Left renal cortex interstitium (tissue), 4 donors: ENCODE measurements around the gene EIF2S3B. TPM values are rescaled to one million over a fixed set of nuclear protein-coding genes. Genes with fewer than 3 reads are reported as not detected.
A peak's percentile ranks its signal among the peaks of the same experiment; 100 is the strongest.
"Not testable (repeated sequence)": the region's sequence is repeated elsewhere in the genome, so short reads cannot be mapped to it uniquely, and the experiment has no call there.

Source experiments
- DNase-seq, 4 donors: peaks; one replicate each; pipeline ENCODE4 v3.0.0-alpha.2; 2013; ENCODE audit warnings: low read depth in 4 of 4, low spot score in 2 of 4, missing footprints in 1 of 4
- polyA plus RNA-seq, 4 donors: library from polyadenylated mRNA; unstranded; fragments of 120-200 nt; gene quantifications; one replicate each; pipeline ENCODE4 v1.2.1, GENCODE V29; 2013; ENCODE audit not compliant: insufficient read length in 4 of 4

EIF2S3B gene
- 10 to 100 TPM in 2 of 4 donors, 1 to 10 TPM in 1, under 1 TPM in 1; 0.73 to 11.1 (median 6.2) TPM for polyA plus RNA-seq

DNA sequence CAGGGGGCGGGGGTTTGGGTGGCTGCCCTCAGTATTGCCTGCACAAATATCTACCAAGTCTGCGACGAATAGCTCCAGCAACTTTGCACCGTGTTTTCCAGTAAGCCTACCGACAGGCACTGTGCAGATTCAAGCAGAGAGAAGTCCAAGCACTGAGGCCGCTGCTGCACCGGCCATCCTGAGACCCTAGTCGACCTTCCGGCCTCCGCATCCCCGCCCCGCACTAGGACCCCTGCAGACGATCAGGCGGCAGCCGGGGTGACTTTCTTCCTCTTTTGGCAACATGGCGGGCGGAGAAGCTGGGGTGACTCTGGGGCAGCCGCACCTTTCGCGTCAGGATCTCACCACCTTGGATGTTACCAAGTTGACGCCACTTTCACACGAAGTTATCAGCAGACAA lies at the start of gene EIF2S3B:
TSS of gene EIF2S3B (plus strand) at position 271 of the 400 bp plus-strand sequence. CDS start at position 284, 13 bp downstream.
- no peak for DNase-seq

DNA sequence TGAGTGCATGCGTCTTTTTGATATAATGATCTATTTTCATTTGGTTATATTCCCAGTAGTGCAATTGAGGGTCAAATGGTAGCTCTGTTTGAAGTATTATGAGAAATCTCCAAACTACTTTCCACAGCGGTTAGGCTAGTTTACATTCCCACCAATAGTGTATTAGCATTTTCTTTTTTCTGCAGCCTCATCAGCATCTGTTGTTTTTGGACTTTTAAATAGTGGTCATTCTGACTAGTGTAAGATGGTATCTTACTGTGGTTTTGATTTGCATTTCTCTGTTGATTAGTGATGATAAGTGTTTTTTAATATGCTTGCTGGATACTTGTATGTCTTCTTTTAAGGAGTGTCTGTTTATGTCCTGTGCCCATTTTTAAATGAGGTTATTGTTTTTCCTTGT lies 48.8 kb upstream of the EIF2S3B start:
- DNase-seq: no peak

DNA sequence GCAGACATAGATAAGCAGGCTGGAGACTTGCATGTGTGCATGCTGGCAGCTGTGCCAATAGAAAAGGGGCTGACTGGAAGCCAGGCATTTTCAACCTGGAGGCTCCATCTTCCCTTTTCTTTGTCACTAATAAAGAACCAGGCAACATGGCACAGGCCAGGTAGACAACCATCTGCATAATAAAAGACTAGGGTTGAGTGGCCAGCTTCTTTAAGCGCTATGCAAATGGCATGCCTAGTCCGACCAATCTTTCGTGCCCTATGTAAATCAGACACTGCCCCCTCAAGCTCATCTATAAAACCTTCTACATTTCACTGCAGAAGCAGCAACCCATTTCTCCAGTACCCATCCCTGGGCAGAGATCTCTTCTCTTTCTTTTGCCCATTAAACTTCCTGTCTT lies 47.9 kb upstream of the EIF2S3B start:
- no peak for DNase-seq

DNA sequence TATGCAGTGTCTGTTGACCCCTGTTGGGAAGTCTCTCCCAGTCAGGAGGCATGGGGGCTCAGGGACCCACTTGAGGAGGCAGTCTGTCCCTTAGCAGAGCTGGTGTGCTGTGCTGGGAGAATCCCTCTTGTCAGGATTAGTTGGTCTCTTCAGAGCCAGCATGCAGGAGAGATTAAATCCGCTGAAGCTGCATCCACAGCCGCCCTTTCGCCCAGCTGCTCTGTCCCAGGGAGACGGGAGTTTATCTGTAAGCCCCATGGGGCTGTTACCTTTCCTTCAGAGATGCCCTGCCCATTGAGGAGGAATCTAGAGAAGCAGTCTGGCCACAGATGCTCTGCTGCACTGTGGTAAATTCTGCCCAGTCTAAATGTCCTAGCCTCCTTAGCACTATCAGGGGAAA lies 39.4 kb upstream of the EIF2S3B start:
- DNase-seq: no peak

DNA sequence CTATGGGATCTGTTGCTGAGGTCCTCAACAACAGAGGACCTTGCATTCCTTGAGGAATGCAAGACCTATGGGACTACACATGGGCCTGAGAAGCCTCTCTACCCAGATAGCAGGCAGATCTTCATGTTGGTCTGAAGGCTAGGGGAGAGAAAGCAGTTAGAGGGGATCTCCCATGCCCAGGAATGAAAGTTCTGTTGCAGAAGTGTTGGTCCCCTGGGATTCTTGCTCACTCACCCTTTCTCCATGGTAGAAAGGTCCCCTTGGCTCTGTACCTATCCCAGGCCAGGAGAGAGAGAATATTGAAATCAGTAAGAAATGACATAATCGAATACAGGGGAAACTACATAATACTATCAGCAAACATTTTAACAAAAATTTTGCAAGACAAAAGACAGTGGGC lies 36.0 kb upstream of the EIF2S3B start:
- no peak for DNase-seq

DNA sequence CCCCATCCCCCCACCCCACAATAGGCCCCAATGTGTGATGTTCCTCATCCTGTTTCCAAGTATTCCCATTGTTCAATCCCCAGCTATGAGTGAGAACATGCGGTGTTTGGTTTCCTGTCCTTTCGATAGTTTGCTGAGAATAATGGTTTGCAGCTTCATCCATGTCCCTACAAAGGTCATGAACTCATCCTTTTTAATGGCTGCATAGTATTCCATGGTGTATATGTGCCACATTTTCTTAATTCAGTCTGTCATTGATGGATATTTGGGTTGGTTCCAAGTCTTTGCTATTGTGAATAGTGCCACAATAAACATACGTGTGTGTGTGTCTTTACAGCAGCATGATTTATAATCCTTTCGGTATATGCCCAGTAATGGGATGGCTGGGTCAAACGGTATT lies 32.9 kb upstream of the EIF2S3B start:
- DNase-seq: not testable (repeated sequence)

DNA sequence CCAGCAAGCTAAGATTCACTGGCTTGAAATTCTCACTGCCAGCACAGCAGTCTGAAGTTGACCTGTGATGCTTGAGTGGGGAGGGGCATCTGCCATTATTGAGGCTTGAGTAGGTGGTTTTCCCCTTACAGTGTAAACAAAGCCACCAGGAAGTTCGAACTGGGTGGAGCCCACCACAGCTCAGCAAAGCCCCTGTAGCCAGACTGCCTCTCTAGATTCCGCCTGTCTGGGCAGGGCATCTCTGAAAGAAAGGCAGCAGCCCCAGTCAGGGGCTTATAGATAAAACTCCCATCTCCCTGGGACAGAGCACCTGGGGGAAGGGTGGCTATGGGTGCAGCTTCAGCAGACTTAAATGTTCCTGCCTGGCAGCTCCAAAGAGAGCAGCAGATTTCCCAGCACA lies 23.8 kb upstream of the EIF2S3B start:
- not testable (repeated sequence) for DNase-seq

DNA sequence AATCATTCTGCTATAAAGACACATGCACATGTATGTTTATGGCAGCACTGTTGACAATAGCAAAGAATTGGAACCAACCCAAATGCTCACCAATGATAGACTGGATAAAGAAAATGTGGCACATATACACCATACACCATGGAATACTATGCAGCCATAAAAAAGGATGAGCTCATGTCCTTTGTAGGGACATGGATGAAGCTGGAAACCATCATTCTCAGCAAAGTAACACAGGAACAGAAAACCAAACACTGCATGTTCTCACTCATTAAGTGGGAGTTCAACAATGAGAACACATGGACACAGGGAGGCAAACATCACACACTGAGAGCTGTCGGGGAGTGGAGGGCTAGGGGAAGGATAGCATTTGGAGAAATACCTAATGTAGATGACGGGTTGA lies 18.4 kb upstream of the EIF2S3B start:
- not testable (repeated sequence) for DNase-seq

DNA sequence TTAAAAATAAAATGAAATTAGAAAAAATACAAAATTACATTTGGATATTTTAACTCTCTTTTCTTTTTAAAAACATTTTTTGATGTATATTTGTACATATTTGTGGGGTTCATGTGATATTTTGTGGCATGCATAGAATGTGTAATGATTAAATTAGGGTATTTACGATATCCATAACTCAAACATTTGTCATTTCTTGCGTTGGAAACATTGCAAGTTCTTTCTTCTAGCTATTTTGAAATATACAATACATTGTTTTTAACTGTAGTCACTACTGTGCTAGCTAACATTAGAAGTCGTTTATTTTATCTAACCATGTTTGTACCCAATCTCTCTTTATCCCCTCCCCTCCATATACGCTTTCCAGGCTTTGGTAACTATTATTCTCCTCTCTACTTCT lies 13.9 kb upstream of the EIF2S3B start:
- no peak for DNase-seq

DNA sequence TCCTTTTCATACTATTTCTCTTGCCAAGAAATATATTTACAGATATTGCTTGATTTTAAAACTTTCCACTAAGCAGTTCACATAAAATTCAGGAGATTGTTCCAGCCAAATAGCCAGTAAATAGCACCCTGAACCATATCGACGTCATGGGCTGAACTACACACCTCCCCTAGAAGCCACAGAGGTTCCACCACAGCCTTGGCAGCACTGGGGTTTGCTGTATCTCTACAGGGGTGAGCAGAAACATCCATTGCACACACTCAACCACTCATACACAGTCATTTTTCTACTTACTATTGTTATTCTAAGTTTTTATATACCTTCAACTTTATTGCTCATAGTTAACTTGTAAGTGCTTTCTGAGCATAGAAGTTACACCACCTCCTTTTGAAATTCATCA lies 8.1 kb upstream of the EIF2S3B start:
- no peak for DNase-seq

DNA sequence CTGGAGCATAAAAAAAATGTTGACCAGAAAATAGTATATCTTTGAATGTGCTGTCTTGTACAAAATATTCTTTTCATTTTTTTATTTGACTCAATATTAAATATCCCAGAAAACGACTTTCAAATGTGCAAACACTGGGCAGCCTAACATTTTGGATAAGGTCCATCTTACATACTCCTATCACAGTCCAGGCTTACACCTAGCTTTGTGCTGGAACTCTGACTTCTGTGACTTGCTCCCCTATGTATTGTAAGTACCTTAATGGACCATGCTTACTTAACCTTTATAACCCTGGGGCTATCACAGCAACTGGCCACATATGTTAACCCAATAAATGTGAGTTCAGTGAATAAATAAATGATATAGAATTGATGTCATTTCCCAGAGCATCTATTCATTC lies 7.6 kb upstream of the EIF2S3B start:
- DNase-seq: no peak

DNA sequence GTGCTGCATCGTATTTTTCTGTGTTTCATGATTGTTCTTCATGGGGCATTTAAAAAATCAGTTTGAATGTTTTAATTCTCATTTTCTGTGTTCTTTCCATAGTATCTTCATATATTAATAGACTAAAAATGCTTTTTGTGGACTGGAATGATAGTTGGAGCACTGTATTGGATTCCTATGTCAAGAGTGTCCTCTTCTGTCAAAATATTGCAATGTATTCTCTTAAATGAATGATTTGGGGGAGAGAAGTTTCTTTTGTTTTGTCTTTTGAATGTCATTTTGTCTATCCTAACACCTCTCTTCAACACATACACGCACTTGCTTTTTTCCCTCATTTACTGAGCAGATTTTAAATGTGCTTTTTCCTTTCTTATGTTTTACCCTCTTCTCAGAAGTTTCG lies 4.7 kb upstream of the EIF2S3B start:
- no peak for DNase-seq

DNA sequence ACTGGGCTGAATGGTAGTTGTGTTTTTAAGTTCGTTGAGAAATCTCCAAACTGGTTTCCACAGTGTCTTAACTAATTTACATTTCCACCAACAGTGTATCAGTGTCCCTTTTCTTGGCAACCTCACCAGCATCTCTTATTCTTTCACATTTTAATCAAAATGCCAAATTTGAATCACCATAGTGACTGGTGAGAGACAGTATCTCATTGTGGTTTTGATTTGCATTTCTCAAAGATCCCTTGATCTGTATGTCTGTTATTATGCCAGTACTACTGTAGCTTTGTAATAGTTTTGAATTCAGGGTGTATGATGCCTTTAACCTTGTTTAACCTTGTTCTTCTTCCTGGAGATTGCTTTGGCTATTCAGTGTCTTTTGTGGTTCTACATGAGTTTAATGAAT lies 2.2 kb upstream of the EIF2S3B start:
- DNase-seq: no peak

DNA sequence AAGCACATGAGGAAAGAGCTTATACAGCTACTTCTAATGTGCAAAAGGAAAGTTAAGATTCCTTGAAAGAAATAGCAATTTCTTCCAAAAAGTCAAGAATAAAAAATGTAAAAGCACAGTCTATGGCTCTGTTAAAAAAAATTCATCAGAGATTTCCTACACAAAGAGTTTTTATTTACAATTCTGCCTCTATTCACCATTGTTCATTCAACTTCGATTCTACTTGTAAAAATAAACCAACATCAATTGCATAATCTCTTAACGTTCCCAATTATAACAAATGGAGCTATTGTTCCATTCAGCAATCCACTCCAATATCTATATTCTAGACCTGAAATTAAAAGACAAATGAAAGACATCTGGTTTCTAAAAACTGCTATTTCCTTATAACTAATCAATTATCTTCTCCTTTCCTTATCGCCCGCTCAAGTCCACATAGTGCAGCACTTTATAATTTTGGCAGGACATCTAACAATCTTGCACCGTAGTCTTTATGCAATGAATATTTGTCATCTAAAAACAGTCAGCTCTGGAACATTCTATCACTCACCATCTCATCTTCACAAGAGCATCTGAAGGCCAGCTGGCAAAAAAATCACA lies 6.2 kb downstream of the EIF2S3B start:
- DNase-seq: no peak

DNA sequence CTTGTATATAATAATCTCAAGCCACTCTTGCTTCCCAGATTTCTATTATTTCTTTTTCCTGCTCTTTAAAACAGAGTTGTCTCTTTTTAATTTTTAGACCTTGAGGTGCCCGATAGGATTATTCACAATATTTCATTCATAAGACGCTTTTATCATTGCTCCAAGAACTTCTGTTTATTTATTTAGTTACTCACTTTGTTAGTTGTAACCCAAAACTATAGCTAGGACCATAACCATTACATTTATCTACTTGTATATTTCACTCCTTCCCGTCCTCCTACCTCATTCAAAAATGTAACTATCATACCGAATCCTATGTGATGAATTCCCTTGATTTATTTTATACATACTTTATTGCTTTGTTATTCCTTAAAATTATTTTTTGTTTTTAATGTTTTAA lies 7.1 kb downstream of the EIF2S3B start:
- DNase-seq: no peak

DNA sequence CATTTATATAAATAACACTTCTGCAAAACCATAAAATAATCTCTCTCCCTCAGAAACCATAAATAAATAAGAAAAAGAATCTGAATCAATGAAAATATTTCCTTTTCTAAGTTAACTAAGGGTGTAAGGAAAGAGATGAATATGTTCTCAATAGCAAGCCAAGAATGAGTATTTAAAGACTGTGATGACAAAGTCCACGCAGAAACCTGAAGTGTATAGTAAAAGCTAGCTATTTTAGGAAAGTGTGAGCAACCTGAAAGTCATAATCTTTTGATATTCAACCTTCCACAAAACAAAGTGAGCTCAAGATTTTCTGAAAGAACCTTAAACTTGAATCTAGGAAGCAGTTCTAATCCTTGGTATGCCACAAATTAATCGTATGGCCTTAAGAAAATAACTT lies 15.9 kb downstream of the EIF2S3B start:
- no peak for DNase-seq

DNA sequence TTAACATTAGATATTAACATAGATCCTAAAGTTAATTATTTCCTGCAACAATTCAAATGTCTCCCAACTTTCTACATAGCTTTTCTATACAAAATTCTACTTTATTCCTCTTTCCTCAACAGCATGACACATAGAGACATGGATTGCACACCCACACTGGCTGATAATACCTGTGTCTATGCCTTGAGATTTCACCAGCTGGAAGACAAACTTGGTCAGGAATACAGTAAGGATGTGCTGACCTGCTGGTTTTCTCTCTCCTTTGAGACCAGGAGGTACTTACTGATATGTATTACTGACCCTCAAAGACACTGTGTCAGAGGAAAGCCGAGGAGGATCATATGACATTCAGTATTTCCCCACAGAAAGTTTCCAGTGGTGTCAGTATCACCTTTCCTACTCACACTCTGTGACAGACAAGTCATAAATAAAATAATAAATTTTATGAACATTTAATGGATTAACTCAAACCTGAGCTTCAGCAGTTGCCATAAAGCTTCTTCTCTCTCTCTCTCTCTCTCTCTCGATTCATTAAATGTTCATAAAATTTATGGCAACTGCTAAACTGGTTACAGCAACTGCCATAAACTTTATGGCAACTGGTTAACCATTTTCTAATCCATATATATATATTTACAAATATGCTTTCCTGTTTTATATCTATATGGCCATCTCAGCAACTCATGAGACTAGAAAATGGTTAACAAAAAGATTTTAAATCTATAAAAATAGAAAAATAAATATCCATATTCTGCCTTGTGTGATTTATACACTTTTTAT lies 22.7 kb downstream of the EIF2S3B start:
- DNase-seq: peak in 1 of 4 donors; percentile 7

DNA sequence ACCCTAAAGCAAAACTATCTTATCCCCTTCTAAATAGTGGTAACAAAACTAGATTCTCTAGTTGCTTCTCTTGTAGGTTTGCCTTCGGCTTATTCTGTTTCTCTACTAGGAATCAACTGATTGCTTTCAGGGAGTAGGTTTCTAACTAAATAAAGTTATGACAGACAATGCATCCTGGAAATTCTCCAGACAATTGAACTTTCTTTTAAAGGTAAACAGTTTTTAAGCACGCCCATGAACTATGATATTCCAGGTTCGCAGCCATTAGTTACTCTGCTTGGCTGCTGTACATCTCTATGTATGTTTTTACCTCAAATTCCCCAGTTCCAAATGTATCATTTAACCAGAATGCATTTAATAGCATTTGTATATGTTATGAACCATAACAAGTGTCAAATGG lies 23.9 kb downstream of the EIF2S3B start:
- DNase-seq: no peak

DNA sequence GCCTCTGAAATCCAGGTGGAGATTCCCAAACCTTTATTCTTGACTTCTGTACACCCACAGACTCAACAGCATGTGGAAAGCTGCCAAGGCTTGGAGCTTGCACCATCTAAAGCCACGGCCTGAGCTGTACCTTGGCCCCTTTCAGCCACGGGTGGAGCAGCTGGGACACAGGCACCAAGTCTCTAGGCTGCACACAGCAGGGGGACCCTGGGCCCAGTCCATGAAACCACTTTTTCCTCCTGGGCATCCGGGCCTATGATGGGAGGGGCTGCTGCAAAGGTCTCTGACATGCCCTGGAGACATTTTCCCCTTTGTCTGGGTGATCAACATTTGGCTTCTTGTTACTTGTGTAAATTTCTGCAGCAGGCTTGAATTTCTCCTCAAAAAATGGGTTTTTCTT lies 32.0 kb downstream of the EIF2S3B start:
- no peak for DNase-seq

DNA sequence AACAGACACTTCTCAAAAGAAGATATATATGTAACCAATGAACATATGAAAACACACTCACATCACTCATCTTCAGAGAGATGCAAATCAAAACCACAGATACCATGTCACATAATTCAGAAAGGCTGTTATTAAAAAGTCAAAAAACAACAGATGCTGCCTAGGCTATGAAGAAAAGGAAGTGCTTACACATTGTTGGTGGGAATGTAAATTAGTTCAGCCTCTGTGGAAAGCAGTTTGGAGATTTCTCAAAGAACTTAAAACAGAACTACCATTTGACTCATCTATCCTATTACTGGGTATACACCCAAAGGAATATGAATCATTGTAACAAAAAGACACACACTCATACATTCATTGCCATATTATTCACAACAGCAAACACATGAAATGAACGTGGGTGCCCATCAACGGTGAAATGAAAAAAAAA lies 35.1 kb downstream of the EIF2S3B start:
- DNase-seq: no peak

DNA sequence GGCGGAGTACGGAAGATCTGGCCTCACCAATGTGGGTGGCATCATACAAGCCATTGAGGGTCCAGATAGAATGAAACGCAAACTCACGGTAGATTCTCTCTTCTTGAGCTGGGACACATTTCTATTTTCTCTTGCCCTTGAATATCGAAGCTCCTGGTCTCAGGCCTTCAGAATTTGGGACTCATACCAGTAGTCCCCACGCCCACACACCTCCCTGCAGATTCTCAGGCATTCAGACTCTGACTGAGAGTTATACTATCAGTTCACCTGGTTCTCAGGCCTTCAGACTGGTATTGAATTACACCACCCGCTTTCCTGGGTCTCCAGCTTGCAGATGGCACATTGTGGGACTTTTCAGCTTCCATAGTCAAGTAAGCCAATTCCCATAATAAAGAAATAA lies 37.8 kb downstream of the EIF2S3B start:
- DNase-seq: no peak

DNA sequence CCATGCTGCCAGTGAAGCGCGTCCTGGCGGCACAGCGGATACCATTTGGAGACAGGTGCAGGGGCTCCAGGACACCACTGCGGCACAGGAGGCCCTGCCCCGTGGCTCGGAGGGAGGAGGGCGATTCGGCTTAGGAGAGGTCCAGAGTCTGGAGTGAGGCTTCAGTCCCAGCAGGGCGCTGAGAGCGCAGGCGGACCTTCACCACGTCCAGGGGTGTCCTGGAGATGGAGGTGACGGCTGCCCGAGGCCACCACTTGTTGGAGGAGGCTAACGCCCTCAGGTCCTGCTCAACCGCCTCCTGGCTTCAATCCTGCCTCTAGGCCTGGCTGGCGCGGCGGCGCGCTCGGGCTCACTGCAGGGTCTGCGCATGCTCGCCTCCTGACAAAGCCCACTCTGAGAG lies 45.7 kb downstream of the EIF2S3B start:
- DNase-seq: no peak
